K562 (cell line): ENCODE data around the gene AFG1L. TPM values are rescaled to one million over a fixed set of nuclear protein-coding genes. Genes with fewer than 3 reads are reported as not detected.

Source experiments
- BRD4 ChIP-seq: fragments of 200-600 bp; sonication (generic); IDR thresholded peaks from 2 replicates; pipeline ENCODE4 v1.6.1; 2017; ENCODE audit warnings: inconsistent platforms
- ETV5 ChIP-seq: sonication (generic); formaldehyde crosslinking; IDR thresholded peaks from 2 replicates; pipeline ENCODE4 v1.4.0; 2020; ENCODE audit warnings: low read depth, mild to moderate bottlenecking, missing genetic modification reagents
- MEF2D ChIP-seq: conservative IDR thresholded peaks from 2 replicates; pipeline ENCODE4 v1.6.1; 2016; ENCODE audit warnings: low read depth, missing genetic modification characterization, missing compliant biosample characterization
- POU5F1 ChIP-seq: fragments of 150-350 bp; IDR thresholded peaks from 2 replicates; pipeline ENCODE4 v1.6.1; 2014; ENCODE audit warnings: borderline replicate concordance, low read length, low read depth, mild to moderate bottlenecking; ENCODE audit not compliant: partially characterized antibody
- RBM22 ChIP-seq: fragments of 200-400 bp; formaldehyde crosslinking; IDR thresholded peaks from 2 replicates; pipeline ENCODE4 v1.6.1; 2018; ENCODE audit warnings: low read length, low read depth; ENCODE audit not compliant: poor library complexity, severe bottlenecking
- RCOR1 ChIP-seq, 2 experiments: IDR thresholded peaks; 2 replicates each; pipeline ENCODE4 v1.6.1; 2012; ENCODE audit warnings: low read depth in 2 of 2, low read length in 2 of 2, borderline replicate concordance in 1 of 2, improper control_type of control experiment in 1 of 2
- REST ChIP-seq, 2 experiments: fragments of 450-650 bp; formaldehyde crosslinking in 1 of 2; IDR thresholded peaks; 2 replicates each; pipeline versions ENCODE4 v1.4.0 to v1.6.1; 2014 to 2020; ENCODE audit warnings: mild to moderate bottlenecking in 2 of 2, borderline replicate concordance in 1 of 2, low read depth in 1 of 2
- SP2 ChIP-seq: IDR thresholded peaks from 2 replicates; pipeline ENCODE4 v1.6.1; 2011; ENCODE audit warnings: mild to moderate bottlenecking, low read depth, low read length, moderate library complexity; ENCODE audit not compliant: poor library complexity, severe bottlenecking; ENCODE audit errors: extremely low read depth
- SRSF7 ChIP-seq: fragments of 200-400 bp; formaldehyde crosslinking; optimal IDR thresholded peaks from 2 replicates; pipeline ENCODE3; 2017; ENCODE audit warnings: mild to moderate bottlenecking, low read depth, low read length
- ZC3H11A ChIP-seq: IDR thresholded peaks from 2 replicates; pipeline ENCODE4 v1.6.1; 2012; ENCODE audit warnings: low read depth, low read length, improper control_type of control experiment
- ZFP36 ChIP-seq: fragments of 150-350 bp; IDR thresholded peaks from 2 replicates; pipeline ENCODE4 v1.6.1; 2018; ENCODE audit warnings: low read length, low read depth; ENCODE audit not compliant: partially characterized antibody
- ZNF197 ChIP-seq: fragments of 200-800 bp; sonication (Bioruptor generic); IDR thresholded peaks from 2 replicates; pipeline ENCODE4 v1.6.1; 2016; ENCODE audit warnings: low read depth, missing genetic modification characterization, missing compliant biosample characterization
- ZNF217 ChIP-seq: sonication (generic); formaldehyde crosslinking; IDR thresholded peaks from 2 replicates; pipeline ENCODE4 v1.8.0; 2022; ENCODE audit warnings: mild to moderate bottlenecking, missing genetic modification reagents
- ZNF24 ChIP-seq: fragments of 450-650 bp; IDR thresholded peaks from 2 replicates; pipeline ENCODE4 v1.6.1; 2016
- ZNF253 ChIP-seq: fragments of 250-450 bp; sonication (Bioruptor Pico); conservative IDR thresholded peaks from 2 replicates; pipeline ENCODE4 v1.6.1; 2021; ENCODE audit warnings: mild to moderate bottlenecking
- ZNF551 ChIP-seq: fragments of 250-450 bp; sonication (Bioruptor Pico); IDR thresholded peaks from 2 replicates; pipeline ENCODE4 v1.5.0; 2021; ENCODE audit warnings: mild to moderate bottlenecking, moderate library complexity
- ZZZ3 ChIP-seq: fragments of 450-650 bp; IDR thresholded peaks from 2 replicates; pipeline ENCODE4 v1.6.1; 2016; ENCODE audit warnings: antibody characterized with exemption, mild to moderate bottlenecking, moderate library complexity
- polyA plus RNA-seq, 8 experiments: library from polyadenylated mRNA; depleted of rRNA in 4 of 8; stranded (reverse) in 5 of 8; unstranded in 3 of 8; fragments of >200 nt; fragmentation: Nextera tagmentation in 2 of 8; fragmentation: Illumina TruSeq in 1 of 8; extraction: Ambion mirVana in 2 of 8; extraction: Trizol in 1 of 8; gene quantifications; 2 replicates each; pipeline versions ENCODE4 v1.2.1 to v1.2.3, GENCODE V29; 2011 to 2014; ENCODE audit warnings: inconsistent platforms in 1 of 8, missing spikeins in 1 of 8
- total RNA-seq, 7 experiments: library from RNA; depleted of rRNA in 6 of 7; stranded (reverse); fragments of >200 nt in 6 of 7; fragmentation: Illumina TruSeq in 2 of 7; extraction: Trizol in 2 of 7; gene quantifications; 2 replicates each; pipeline versions ENCODE4 v1.2.1 to v1.2.3, GENCODE V29; 2011 to 2021; ENCODE audit warnings: low replicate concordance in 1 of 7

Gene AFG1L
- total and polyA plus RNA-seq, 9 of the 15 experiments (the other 6 are each of a cell fraction or from before 2014, with no cell fraction given) = 2.2 to 15.5 (median 5.8) TPM

- TF ChIP-seq REST (IDR thresholded peaks at IDR 0.05; ENCODE audit: borderline replicate concordance) = no peak
- 0 out of 2 replicates have a peak, but pooled peaks have one; percentile 35 for TF ChIP-seq REST (CRISPR knock-in tag; IDR thresholded peaks at IDR 0.05; ENCODE audit: low read depth)
- no peak for TF ChIP-seq ETV5 (CRISPR knock-in tag)
- TF ChIP-seq SRSF7 = no peak
- TF ChIP-seq ZNF217 (CRISPR knock-in tag) = no peak
- TF ChIP-seq SP2 = no peak
- peak; percentile 1; the same call in 1 of the 2 replicates for TF ChIP-seq ZNF197
- TF ChIP-seq ZNF253 (CRISPR knock-in tag) = no peak
- no peak for TF ChIP-seq ZFP36
- no peak for TF ChIP-seq ZC3H11A
- no peak for TF ChIP-seq ZNF551
- no peak for TF ChIP-seq MEF2D (tag)
- TF ChIP-seq POU5F1 = no peak
- no peak for TF ChIP-seq RCOR1 (IDR thresholded peaks at IDR 0.05; ENCODE audit: borderline replicate concordance in 1 of 2, low read depth in 2 of 2, low read length in 2 of 2)
- no peak for TF ChIP-seq ZZZ3
- TF ChIP-seq ZNF24 = no peak
- TF ChIP-seq BRD4 = no peak
- no peak for TF ChIP-seq RBM22
Observed at GRCh38 chr6:108557494-108558371, 262.9 kb downstream of the AFG1L start (continued).
